Ascending aorta (tissue), 2 donors: ENCODE results near the gene GALNT4. TPM values are rescaled to one million over a fixed set of nuclear protein-coding genes. Genes with fewer than 3 reads are reported as not detected.

Source experiments
- DNase-seq, 2 donors: peaks; one replicate each; pipeline ENCODE4 v3.0.0-alpha.2; 2019; ENCODE audit warnings: low spot score in 2 of 2
- H3K27ac ChIP-seq, 2 donors: fragments of 200-600 bp; sonication (generic); one replicate each; pipeline ENCODE4 v1.5.1; 2016 to 2017; ENCODE audit warnings: mild to moderate bottlenecking in 1 of 2
- H3K27me3 ChIP-seq: fragments of 200-600 bp; sonication (generic); one replicate; pipeline ENCODE4 v1.5.1; 2017
- H3K36me3 ChIP-seq, 2 donors: fragments of 200-600 bp; sonication (generic); one replicate each; pipeline ENCODE4 v1.5.1; 2016
- H3K4me1 ChIP-seq, 2 donors: fragments of 200-600 bp; sonication (generic); one replicate each; pipeline ENCODE4 v1.5.1; 2016 to 2017; ENCODE audit warnings: mild to moderate bottlenecking in 1 of 2
- H3K4me3 ChIP-seq, 2 donors: fragments of 200-600 bp; sonication (generic); one replicate each; pipeline ENCODE4 v1.5.1; 2016 to 2017; ENCODE audit warnings: mild to moderate bottlenecking in 1 of 2
- H3K9me3 ChIP-seq, 2 donors: fragments of 200-600 bp; sonication (generic); one replicate each; pipeline ENCODE4 v1.5.1; 2016
- intact Hi-C: fragments of 100-400 bp; cut with DNase I; formaldehyde crosslinking; loops from one replicate; pipeline ENCODE4 v1.15.1; 2023
- total RNA-seq: library from RNA; depleted of rRNA; stranded (reverse); fragments of >200 nt; gene quantifications from one replicate; pipeline ENCODE4 v1.1.0, GENCODE V29; 2016
- TF ChIP-seq, protein P1 (sequence below), 3 experiments: fragments of 200-600 bp in 2 of 3; fragments of 450-650 bp in 1 of 3; sonication (generic) in 2 of 3; IDR thresholded peaks; one replicate each; pipeline ENCODE4 v1.5.1; 2016 to 2019; ENCODE audit warnings: antibody characterized with exemption in 3 of 3, mild to moderate bottlenecking in 1 of 3, moderate library complexity in 1 of 3

GALNT4 gene
- total RNA-seq, 1 donor from 2014 or later, result 3.3 TPM

DNA sequence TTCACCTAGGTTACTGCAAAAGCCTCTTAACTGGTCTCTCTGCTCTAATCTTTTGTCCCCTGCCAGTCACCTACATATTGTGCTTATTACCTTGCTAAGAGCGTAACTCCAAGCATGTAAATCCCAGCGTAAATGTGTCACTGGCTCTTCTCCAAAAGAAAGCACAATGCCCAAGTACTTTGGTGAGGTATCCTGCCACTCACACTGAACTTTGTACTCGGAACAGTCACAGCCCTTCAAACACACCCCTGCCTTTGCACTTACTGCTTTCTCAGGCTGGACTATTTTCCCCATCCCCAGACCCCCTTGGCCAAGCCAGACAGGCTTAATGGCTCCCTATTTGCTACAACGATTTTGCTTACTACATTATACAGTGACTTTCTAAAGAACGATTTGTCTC lies 31.7 kb downstream of the GALNT4 start:
- TF ChIP-seq, protein P1, sequence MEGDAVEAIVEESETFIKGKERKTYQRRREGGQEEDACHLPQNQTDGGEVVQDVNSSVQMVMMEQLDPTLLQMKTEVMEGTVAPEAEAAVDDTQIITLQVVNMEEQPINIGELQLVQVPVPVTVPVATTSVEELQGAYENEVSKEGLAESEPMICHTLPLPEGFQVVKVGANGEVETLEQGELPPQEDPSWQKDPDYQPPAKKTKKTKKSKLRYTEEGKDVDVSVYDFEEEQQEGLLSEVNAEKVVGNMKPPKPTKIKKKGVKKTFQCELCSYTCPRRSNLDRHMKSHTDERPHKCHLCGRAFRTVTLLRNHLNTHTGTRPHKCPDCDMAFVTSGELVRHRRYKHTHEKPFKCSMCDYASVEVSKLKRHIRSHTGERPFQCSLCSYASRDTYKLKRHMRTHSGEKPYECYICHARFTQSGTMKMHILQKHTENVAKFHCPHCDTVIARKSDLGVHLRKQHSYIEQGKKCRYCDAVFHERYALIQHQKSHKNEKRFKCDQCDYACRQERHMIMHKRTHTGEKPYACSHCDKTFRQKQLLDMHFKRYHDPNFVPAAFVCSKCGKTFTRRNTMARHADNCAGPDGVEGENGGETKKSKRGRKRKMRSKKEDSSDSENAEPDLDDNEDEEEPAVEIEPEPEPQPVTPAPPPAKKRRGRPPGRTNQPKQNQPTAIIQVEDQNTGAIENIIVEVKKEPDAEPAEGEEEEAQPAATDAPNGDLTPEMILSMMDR (IDR thresholded peaks at IDR 0.05), result no peak
- Histone ChIP-seq H3K27ac (no peak overlapping the region), H3K9me3 (no peaks in the 10 kb centered on the region), H3K36me3 (peaks cover 24 to 29% of the 10 kb centered on the region in 2 donors), H3K27me3 (no peaks in the 10 kb centered on the region), H3K4me3 (no peak overlapping the region), H3K4me1 (no peaks in the 10 kb centered on the region)
- intact Hi-C loops, result no loop called here
- no peak for DNase-seq

GRCh38 chr12:89490922-89491321 lies 33.7 kb downstream of the GALNT4 start:
- TF ChIP-seq, protein P1 (IDR thresholded peaks at IDR 0.05), result no peak
- Histone ChIP-seq H3K27ac (no peak overlapping the region), H3K27me3 (no peaks in the 10 kb centered on the region), H3K4me3 (no peak overlapping the region), H3K4me1 (no peaks in the 10 kb centered on the region), H3K36me3 (peaks cover 24 to 31% of the 10 kb centered on the region in 2 donors), H3K9me3 (no peaks in the 10 kb centered on the region)
- intact Hi-C loops, result no loop called here
- DNase-seq, result no peak

- TF ChIP-seq, protein P1 (IDR thresholded peaks at IDR 0.05), result no peak
- H3K4me3 ChIP-seq, result no peak overlapping the region
- no peaks in the 10 kb centered on the region for H3K27me3 ChIP-seq
- DNase-seq, result no peak
- no peaks in the 10 kb centered on the region for H3K4me1 ChIP-seq
- no peak overlapping the region for H3K27ac ChIP-seq
- peaks cover 20 to 27% of the 10 kb centered on the region in 2 donors for H3K36me3 ChIP-seq
- H3K9me3 ChIP-seq, result no peaks in the 10 kb centered on the region
- intact Hi-C loops, result no loop called here
Measured at GRCh38 chr12:89486264-89486663, 38.3 kb downstream of the GALNT4 start.

DNA sequence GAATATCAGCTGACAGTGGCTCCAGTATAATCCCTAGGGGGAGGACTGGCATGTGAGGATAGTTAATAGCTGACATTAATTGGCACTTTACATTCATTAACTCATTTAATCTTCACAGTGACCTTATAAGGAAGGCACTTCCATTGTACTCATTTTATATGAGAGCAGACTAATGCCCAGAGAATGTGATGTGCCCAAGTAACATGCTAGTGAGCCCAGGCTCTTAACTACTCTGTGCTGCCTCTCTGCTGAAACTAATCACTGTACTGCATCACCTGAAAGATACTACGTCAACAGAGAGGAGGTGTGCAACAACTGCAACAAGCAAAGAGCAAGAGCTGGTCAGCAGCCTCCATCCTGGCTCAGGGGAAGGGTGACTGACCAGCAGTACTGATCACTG lies 40.1 kb downstream of the GALNT4 start:
- H3K27me3 ChIP-seq, result no peaks in the 10 kb centered on the region
- H3K9me3 ChIP-seq, result no peaks in the 10 kb centered on the region
- peaks cover 4 to 12% of the 10 kb centered on the region in 2 donors for H3K36me3 ChIP-seq
- TF ChIP-seq, protein P1 (IDR thresholded peaks at IDR 0.05), result no peak
- H3K4me1 ChIP-seq, result no peaks in the 10 kb centered on the region
- no peak overlapping the region for H3K27ac ChIP-seq
- intact Hi-C loops, result no loop called here
- H3K4me3 ChIP-seq, result no peak overlapping the region
- no peak for DNase-seq

DNA sequence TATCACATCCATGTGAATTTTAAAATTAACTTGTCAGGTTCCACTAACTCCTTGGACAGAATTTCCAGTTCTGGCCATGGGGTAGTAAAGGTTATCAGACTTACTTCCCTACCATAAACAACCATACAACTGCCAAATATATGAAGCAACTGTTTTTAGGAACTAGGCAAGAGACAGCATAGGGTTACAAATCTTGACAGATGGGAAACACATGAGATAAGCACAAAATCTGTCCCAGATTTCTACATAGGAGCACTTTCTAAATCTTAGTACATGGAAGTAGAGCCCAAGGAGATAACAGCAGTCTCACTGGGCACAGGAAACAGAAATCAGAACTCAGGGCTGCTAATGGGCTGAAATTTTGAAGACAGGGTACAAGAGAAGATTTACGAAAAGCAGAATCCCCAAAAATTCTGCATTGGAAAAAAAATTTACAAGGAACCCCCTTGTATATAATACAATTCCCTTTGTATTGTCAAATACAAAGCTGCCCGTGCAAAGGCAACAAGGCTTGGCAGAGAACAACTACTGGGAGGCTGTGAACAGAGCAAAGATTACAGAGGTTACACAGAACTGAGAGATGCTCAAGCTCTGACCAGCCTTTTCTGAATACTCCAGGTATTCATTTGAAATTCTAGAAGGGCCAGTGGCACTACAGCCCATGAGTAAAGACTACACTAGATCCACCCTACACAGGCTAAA lies 43.2 kb downstream of the GALNT4 start:
- DNase-seq, result no peak
- intact Hi-C loops, result no loop called here
- H3K4me1 ChIP-seq, result no peaks in the 10 kb centered on the region
- no peaks in the 10 kb centered on the region for H3K9me3 ChIP-seq
- TF ChIP-seq, protein P1 (IDR thresholded peaks at IDR 0.05), result no peak
- peaks cover 0 to under 1% of the 10 kb centered on the region in 2 donors for H3K36me3 ChIP-seq
- no peaks in the 10 kb centered on the region for H3K27me3 ChIP-seq
- no peak overlapping the region for H3K4me3 ChIP-seq
- H3K27ac ChIP-seq, result no peak overlapping the region
